Measurements from ENCODE around the gene GPR32.

Gene GPR32

DNA sequence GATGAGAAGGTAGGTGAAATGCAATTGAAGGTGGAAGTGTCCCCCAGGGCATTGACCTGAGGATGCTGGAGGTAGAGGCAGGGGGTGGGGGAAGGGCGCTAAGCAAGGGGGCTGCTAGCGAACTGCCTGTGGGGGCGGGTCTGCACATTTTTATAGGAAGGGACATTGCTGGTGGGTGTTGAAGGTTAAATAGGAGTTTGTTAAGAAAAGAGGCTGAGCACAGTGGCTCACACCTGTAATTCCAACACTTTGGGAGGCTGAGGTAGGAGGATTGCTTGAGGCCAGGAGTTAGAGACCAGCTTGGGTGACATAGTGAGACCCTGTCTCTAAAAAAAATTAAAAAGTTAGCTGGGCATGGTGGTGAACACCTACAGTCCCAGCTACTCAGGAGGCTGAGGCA is 14.4 kb downstream of the GPR32 start:
- Histone ChIP-seq H3K36me3 (ENCODE audit: control insufficient read depth, low read length) (no peaks in the 10 kb centered on the region), H3K9me2 (replicated peaks; ENCODE audit: control insufficient read depth, low read length) (no peaks in the 10 kb centered on the region), H4K20me1 (ENCODE audit: control insufficient read depth, insufficient read depth, low read depth, low read length) (no peaks in the 10 kb centered on the region), H3K4me2 (ENCODE audit: low read length) (no peak overlapping the region), H3K4me3 (ENCODE audit: low read length) (no peak overlapping the region), H3K4me1 (ENCODE audit: control insufficient read depth, low read length) (no peaks in the 10 kb centered on the region), H3K27me3 (ENCODE audit: control insufficient read depth, low read length) (no peaks in the 10 kb centered on the region), H3F3A (ENCODE audit: control insufficient read depth, insufficient read depth) (no peaks in the 10 kb centered on the region), H3K79me2 (ENCODE audit: control insufficient read depth, low read length) (no peaks in the 10 kb centered on the region), H3K9me3 (ENCODE audit: control insufficient read depth, insufficient read depth, low read length) (no peaks in the 10 kb centered on the region), H3K27ac (ENCODE audit: low read depth, low read length) (no peak overlapping the region)
- no peak for TF ChIP-seq EZH2phosphoT487 (IDR thresholded peaks at IDR 0.05; ENCODE audit: borderline replicate concordance, low read length)
- TF ChIP-seq, protein P1, sequence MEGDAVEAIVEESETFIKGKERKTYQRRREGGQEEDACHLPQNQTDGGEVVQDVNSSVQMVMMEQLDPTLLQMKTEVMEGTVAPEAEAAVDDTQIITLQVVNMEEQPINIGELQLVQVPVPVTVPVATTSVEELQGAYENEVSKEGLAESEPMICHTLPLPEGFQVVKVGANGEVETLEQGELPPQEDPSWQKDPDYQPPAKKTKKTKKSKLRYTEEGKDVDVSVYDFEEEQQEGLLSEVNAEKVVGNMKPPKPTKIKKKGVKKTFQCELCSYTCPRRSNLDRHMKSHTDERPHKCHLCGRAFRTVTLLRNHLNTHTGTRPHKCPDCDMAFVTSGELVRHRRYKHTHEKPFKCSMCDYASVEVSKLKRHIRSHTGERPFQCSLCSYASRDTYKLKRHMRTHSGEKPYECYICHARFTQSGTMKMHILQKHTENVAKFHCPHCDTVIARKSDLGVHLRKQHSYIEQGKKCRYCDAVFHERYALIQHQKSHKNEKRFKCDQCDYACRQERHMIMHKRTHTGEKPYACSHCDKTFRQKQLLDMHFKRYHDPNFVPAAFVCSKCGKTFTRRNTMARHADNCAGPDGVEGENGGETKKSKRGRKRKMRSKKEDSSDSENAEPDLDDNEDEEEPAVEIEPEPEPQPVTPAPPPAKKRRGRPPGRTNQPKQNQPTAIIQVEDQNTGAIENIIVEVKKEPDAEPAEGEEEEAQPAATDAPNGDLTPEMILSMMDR (IDR thresholded peaks at IDR 0.05; ENCODE audit: low read depth, low read length, poor library complexity, severe bottlenecking): no peak

DNA sequence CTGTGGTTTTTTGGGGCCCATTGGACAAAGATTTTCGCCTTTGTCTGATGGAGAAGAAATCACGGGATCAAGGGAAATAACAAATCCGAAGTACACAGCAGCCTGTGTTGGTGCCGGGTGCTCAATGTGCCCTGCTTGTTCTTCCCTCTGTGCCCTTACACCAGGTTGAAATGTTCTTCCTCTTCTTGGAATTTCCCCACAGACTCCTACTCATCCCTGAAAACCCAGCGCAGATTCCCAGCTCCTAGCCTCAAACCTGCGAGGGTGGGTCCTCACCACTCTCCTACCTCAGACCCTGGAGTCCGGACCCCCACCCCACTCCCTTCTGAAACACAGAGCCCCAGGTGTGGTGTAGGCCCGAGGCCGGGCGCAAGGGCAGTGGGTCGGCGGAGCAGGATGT is 15.1 kb downstream of the GPR32 start:
- H3K36me3 ChIP-seq (ENCODE audit: control insufficient read depth, low read length): no peaks in the 10 kb centered on the region
- no peaks in the 10 kb centered on the region for H3K79me2 ChIP-seq (ENCODE audit: control insufficient read depth, low read length)
- H4K20me1 ChIP-seq (ENCODE audit: control insufficient read depth, insufficient read depth, low read depth, low read length): no peaks in the 10 kb centered on the region
- H3F3A ChIP-seq (ENCODE audit: control insufficient read depth, insufficient read depth): no peaks in the 10 kb centered on the region
- H3K9me2 ChIP-seq (replicated peaks; ENCODE audit: control insufficient read depth, low read length): no peaks in the 10 kb centered on the region
- no peak overlapping the region for H3K4me3 ChIP-seq (ENCODE audit: low read length)
- H3K27ac ChIP-seq (ENCODE audit: low read depth, low read length): no peak overlapping the region
- H3K4me1 ChIP-seq (ENCODE audit: control insufficient read depth, low read length): no peaks in the 10 kb centered on the region
- no peaks in the 10 kb centered on the region for H3K27me3 ChIP-seq (ENCODE audit: control insufficient read depth, low read length)
- H3K9me3 ChIP-seq (ENCODE audit: control insufficient read depth, insufficient read depth, low read length): no peaks in the 10 kb centered on the region
- TF ChIP-seq EZH2phosphoT487 (IDR thresholded peaks at IDR 0.05; ENCODE audit: borderline replicate concordance, low read length): no peak
- TF ChIP-seq, protein P1 (IDR thresholded peaks at IDR 0.05; ENCODE audit: low read depth, low read length, poor library complexity, severe bottlenecking): no peak
- H3K4me2 ChIP-seq (ENCODE audit: low read length): no peak overlapping the region

DNA sequence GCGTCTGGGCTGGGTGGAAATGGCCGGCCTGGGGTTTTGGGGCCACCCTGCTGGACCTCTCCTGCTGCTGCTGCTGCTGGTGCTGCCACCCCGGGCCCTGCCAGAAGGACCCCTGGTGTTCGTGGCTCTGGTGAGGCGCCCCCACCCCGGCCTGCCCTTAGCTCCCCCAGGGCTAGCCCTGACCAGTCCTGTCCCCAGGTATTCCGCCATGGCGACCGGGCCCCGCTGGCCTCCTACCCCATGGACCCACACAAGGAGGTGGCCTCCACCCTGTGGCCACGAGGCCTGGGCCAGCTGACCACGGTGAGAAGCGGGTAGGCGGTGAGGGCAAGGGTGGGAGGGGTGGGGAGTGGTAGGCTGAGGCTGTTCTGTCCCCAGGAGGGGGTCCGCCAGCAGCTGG is 20.1 kb downstream of the GPR32 start, which contains the start of gene ACP4:
Gene ACP4, plus strand, starts transcription at position 20 of the 400 bp plus-strand sequence. Its CDS starts 0 bp downstream, at position 20.
- Histone ChIP-seq H4K20me1 (ENCODE audit: control insufficient read depth, insufficient read depth, low read depth, low read length) (no peaks in the 10 kb centered on the region), H3F3A (ENCODE audit: control insufficient read depth, insufficient read depth) (peaks cover 7% of the 10 kb centered on the region), H3K27ac (ENCODE audit: low read depth, low read length) (no peak within 1 kb of the TSS), H3K4me3 (ENCODE audit: low read length) (no peak within 1 kb of the TSS), H3K9me2 (replicated peaks; ENCODE audit: control insufficient read depth, low read length) (no peaks in the 10 kb centered on the region), H3K9me3 (ENCODE audit: control insufficient read depth, insufficient read depth, low read length) (no peaks in the 10 kb centered on the region), H3K27me3 (ENCODE audit: control insufficient read depth, low read length) (no peaks in the 10 kb centered on the region), H3K4me2 (ENCODE audit: low read length) (no peak within 1 kb of the TSS), H3K79me2 (ENCODE audit: control insufficient read depth, low read length) (no peaks in the 10 kb centered on the region), H3K4me1 (ENCODE audit: control insufficient read depth, low read length) (peaks cover 13% of the 10 kb centered on the region), H3K36me3 (ENCODE audit: control insufficient read depth, low read length) (peaks cover 1% of the 10 kb centered on the region)
- TF ChIP-seq, protein P1 (IDR thresholded peaks at IDR 0.05; ENCODE audit: low read depth, low read length, poor library complexity, severe bottlenecking): no peak
- TF ChIP-seq EZH2phosphoT487 (IDR thresholded peaks at IDR 0.05; ENCODE audit: borderline replicate concordance, low read length): no peak
